BE2C (cell line): ENCODE measurements around the gene PGM5.

Source experiments
- DNase-seq: peaks from one replicate; pipeline ENCODE4 v3.0.0-alpha.2; 2020
- H3K27me3 ChIP-seq: fragments of 250-450 bp; sonication (Bioruptor Pico); 2 replicates; pipeline ENCODE4 v1.5.1; 2020; ENCODE audit warnings: mild to moderate bottlenecking
- H3K36me3 ChIP-seq: fragments of 250-450 bp; sonication (Bioruptor Pico); 2 replicates; pipeline ENCODE4 v1.5.1; 2020; ENCODE audit warnings: mild to moderate bottlenecking
- H3K4me1 ChIP-seq: fragments of 250-450 bp; sonication (Bioruptor Pico); 2 replicates; pipeline ENCODE4 v1.5.1; 2020
- H3K4me3 ChIP-seq: 2 replicates; pipeline ENCODE4 v1.5.1; 2011; ENCODE audit warnings: low read depth, low read length
- H3K9me3 ChIP-seq: fragments of 250-450 bp; sonication (Bioruptor Pico); 2 replicates; pipeline ENCODE4 v1.5.1; 2020
- CTCF ChIP-seq: IDR thresholded peaks from 2 replicates; pipeline ENCODE4 v1.5.1; 2012; ENCODE audit warnings: mild to moderate bottlenecking, low read depth, low read length

Gene PGM5

GRCh38 chr9:68515326-68516017, 159.1 kb downstream of the PGM5 start:
- TF ChIP-seq CTCF, result no peak
- H3K27me3 ChIP-seq, result no peaks in the 10 kb centered on the region
- H3K36me3 ChIP-seq, result no peaks in the 10 kb centered on the region
- no peaks in the 10 kb centered on the region for H3K4me1 ChIP-seq
- H3K4me3 ChIP-seq, result no peak overlapping the region
- no peaks in the 10 kb centered on the region for H3K9me3 ChIP-seq
- DNase-seq, result no peak

- TF ChIP-seq CTCF, result no peak
- Histone ChIP-seq H3K4me1 (no peaks in the 10 kb centered on the region), H3K9me3 (no peaks in the 10 kb centered on the region), H3K4me3 (no peak overlapping the region), H3K36me3 (no peaks in the 10 kb centered on the region), H3K27me3 (no peaks in the 10 kb centered on the region)
- no peak for DNase-seq
These were observed 165.7 kb downstream of the PGM5 start for GRCh38 chr9:68522131-68522530.

- no peak for TF ChIP-seq CTCF
- H3K4me1 ChIP-seq, result no peaks in the 10 kb centered on the region
- H3K27me3 ChIP-seq, result no peaks in the 10 kb centered on the region
- DNase-seq, result no peak
- no peaks in the 10 kb centered on the region for H3K9me3 ChIP-seq
- no peak overlapping the region for H3K4me3 ChIP-seq
- H3K36me3 ChIP-seq, result no peaks in the 10 kb centered on the region
These were observed 166.5 kb downstream of the PGM5 start for GRCh38 chr9:68522954-68523353.

GRCh38 chr9:68523367-68523936, 167.0 kb downstream of the PGM5 start:
- no peaks in the 10 kb centered on the region for H3K27me3 ChIP-seq
- no peak overlapping the region for H3K4me3 ChIP-seq
- no peaks in the 10 kb centered on the region for H3K9me3 ChIP-seq
- H3K36me3 ChIP-seq, result no peaks in the 10 kb centered on the region
- no peak for TF ChIP-seq CTCF
- no peak for DNase-seq
- H3K4me1 ChIP-seq, result no peaks in the 10 kb centered on the region

DNA sequence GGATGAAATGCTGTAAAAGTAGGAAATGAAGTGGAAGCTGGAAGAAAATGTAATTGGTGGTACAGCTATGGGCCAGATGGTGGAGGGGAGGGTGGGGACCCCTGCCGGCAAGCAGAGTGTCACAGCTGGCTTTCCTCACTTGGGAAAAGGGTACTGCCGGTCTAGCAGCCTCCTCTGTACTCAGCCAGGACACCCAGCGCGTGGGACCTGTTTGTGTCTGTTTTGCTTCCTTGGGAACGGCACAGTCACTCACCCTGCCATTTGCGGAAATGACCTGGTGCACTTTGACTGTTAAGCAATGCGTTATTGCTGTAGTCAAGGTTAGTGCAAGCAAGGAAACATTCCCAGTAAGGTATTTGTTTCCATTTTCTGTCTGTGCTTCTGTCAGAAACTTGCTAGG, 174.2 kb downstream of the PGM5 start:
- no peak for DNase-seq
- H3K9me3 ChIP-seq, result no peaks in the 10 kb centered on the region
- H3K4me1 ChIP-seq, result no peaks in the 10 kb centered on the region
- no peak overlapping the region for H3K4me3 ChIP-seq
- no peak; the same call in 1 of the 2 replicates for TF ChIP-seq CTCF
- H3K27me3 ChIP-seq, result no peaks in the 10 kb centered on the region
- no peaks in the 10 kb centered on the region for H3K36me3 ChIP-seq

DNA sequence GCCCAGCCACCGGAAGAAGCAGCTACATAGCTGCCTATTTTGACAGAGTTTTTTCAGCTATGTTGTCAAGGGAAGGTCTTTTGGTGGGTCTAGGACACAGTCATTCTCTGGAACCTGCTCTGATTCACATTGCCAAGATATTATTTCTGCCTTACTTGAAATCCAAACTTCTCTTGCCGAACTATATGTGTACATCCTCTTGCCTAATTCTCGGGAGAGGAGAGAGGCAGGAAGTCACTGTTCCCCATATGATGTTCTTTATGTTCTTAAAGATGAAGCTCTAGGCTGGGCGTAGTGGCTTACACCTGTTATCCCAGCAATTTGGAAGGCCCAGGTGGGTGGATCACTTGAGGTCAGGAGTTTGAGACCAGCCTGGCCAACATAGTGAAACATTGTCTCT, 175.7 kb downstream of the PGM5 start:
- Histone ChIP-seq H3K27me3 (no peaks in the 10 kb centered on the region), H3K9me3 (no peaks in the 10 kb centered on the region), H3K36me3 (no peaks in the 10 kb centered on the region), H3K4me1 (no peaks in the 10 kb centered on the region), H3K4me3 (no peak overlapping the region)
- no peak for TF ChIP-seq CTCF
- no peak for DNase-seq
